Heart left ventricle (tissue), 13 donors: ENCODE results near the gene B4GALT7.

Experiments
- CTCF ChIP-seq, 12 donors: fragments of 200-600 bp; sonication (generic) in 4 of 12; IDR thresholded peaks; one replicate each; pipeline versions ENCODE4 v1.5.0 to v1.8.0; 2018 to 2022; ENCODE audit warnings: antibody characterized with exemption in 12 of 12, mild to moderate bottlenecking in 5 of 12
- POLR2A ChIP-seq, 2 donors: fragments of 450-650 bp; IDR thresholded peaks; one replicate each; pipeline ENCODE4 v1.6.1; 2017; ENCODE audit warnings: antibody characterized with exemption in 2 of 2, mild to moderate bottlenecking in 2 of 2, moderate library complexity in 2 of 2
- donor health status: ischemic (EF 13 %, LVEDD 7.1; RV severe dilation, severe dysfunction).
- donor health status: DM: no; HTN: yes; CAD: no.
- donor health status: DM: no; HTN: no; CAD: no.
- donor health status: ischemic (EF 25% LVEDD 6.9; RV normal size, moderate dysfunction).
- donor health status: ischemic (EF 25% LVEDD 5.7; RV mildly dilated, moderate dysfunction).
- donor health status: ischemic (EF 35%, LVEDD 5.7; RV mildly dilated, moderate dysfunction).
- donor health status: nonischemic (EF 11% LVEDD 7.7; RV severe dilation, severe dysfunction).
- donor health status: DM: yes; HTN: yes; CAD: no.
- donor health status: PGD.
- donor health status: ischemic (EF 29% LVEDD 5.4; RV normal size, mild dysfunction).
- donor health status: nonischemic (EF 23%, LVEDD 6.1; RV moderate dilation, normal function).

- no peak for TF ChIP-seq CTCF (IDR thresholded peaks at IDR 0.05)
- TF ChIP-seq POLR2A (IDR thresholded peaks at IDR 0.05) = no peak
Observed at GRCh38 chr5:177575488-177575887, 24.4 kb upstream of the B4GALT7 start.
